SK-N-SH (cell line): ENCODE results near the gene FBXW11. TPM values are rescaled to one million over a fixed set of nuclear protein-coding genes. Genes with fewer than 3 reads are reported as not detected.

ENCODE experiments used
- CTCF ChIA-PET: fragments of 300-600, 350-600 bp; formaldehyde crosslinking; extraction: SDS; loops from one replicate; lab custom pipeline; 2021; lab: Yijun Ruan, JAX
- POLR2A ChIA-PET: fragments of 350-600 bp; sonication (Branson Sonifier 250); formaldehyde crosslinking; extraction: SDS; loops from one replicate; lab custom pipeline; 2020; ENCODE audit warnings: antibody characterized with exemption, inconsistent platforms; lab: Yijun Ruan, JAX
- DNase-seq: peaks from one replicate; pipeline ENCODE4 v3.0.0; 2012
- H2AFZ ChIP-seq: fragments of 200-600 bp; sonication (generic); 2 replicates; pipeline ENCODE4 v1.8.1; 2016; ENCODE audit warnings: antibody characterized with exemption, mild to moderate bottlenecking, low read depth
- H3F3A ChIP-seq: fragments of 200-600 bp; sonication (generic); replicated peaks from 2 replicates; pipeline ENCODE3; 2016; ENCODE audit warnings: antibody characterized with exemption, mild to moderate bottlenecking; ENCODE audit not compliant: insufficient read depth
- H3K27ac ChIP-seq, 2 experiments: fragments of 200-500 bp in 1 of 2; fragments of 200-600 bp in 1 of 2; sonication (Bioruptor generic) in 1 of 2; sonication (generic), shearing (Covaris generic) in 1 of 2; 2 replicates each; pipeline versions ENCODE4 v1.5.1 to v1.6.1; 2014 to 2016; ENCODE audit warnings: low read depth in 2 of 2, inconsistent platforms in 1 of 2, low read length in 1 of 2, mild to moderate bottlenecking in 1 of 2, mixed read lengths in 1 of 2
- H3K27me3 ChIP-seq: fragments of 200-600 bp; sonication (generic), shearing (Covaris generic); 2 replicates; pipeline ENCODE4 v1.6.1; 2016; ENCODE audit warnings: mixed run types; ENCODE audit not compliant: insufficient read depth
- H3K36me3 ChIP-seq, 2 experiments: fragments of 200-500 bp in 1 of 2; fragments of 200-600 bp in 1 of 2; sonication (Bioruptor generic) in 1 of 2; sonication (generic) in 1 of 2; replicated peaks in 1 of 2; 2 replicates each; pipeline versions ENCODE3 to v1.5.1; 2014 to 2016; ENCODE audit warnings: low read length in 1 of 2, mild to moderate bottlenecking in 1 of 2; ENCODE audit not compliant: insufficient read depth in 2 of 2, control insufficient read depth in 1 of 2
- H3K4me1 ChIP-seq, 2 experiments: fragments of 200-500 bp in 1 of 2; fragments of 200-600 bp in 1 of 2; sonication (Bioruptor generic) in 1 of 2; sonication (generic), shearing (Covaris generic) in 1 of 2; 2 replicates each; pipeline versions ENCODE4 v1.5.1 to v1.6.1; 2014 to 2016; ENCODE audit warnings: low read depth in 1 of 2, low read length in 1 of 2, mixed run types in 1 of 2; ENCODE audit not compliant: insufficient read depth in 2 of 2, control insufficient read depth in 1 of 2
- H3K4me2 ChIP-seq: fragments of 200-600 bp; sonication (generic), shearing (Covaris generic); 2 replicates; pipeline ENCODE4 v1.6.1; 2017; ENCODE audit warnings: mixed run types
- H3K4me3 ChIP-seq, 2 experiments: fragments of 200-500 bp in 1 of 2; fragments of 200-600 bp in 1 of 2; sonication (Bioruptor generic) in 1 of 2; sonication (generic), shearing (Covaris generic) in 1 of 2; 2 replicates each; pipeline versions ENCODE4 v1.5.1 to v1.8.1; 2014 to 2016; ENCODE audit warnings: low read depth in 2 of 2, inconsistent platforms in 1 of 2, low read length in 1 of 2, mild to moderate bottlenecking in 1 of 2, mixed read lengths in 1 of 2, moderate library complexity in 1 of 2
- H3K79me2 ChIP-seq: fragments of 200-600 bp; sonication (generic); 2 replicates; pipeline ENCODE4 v1.8.1; 2017; ENCODE audit warnings: mild to moderate bottlenecking; ENCODE audit not compliant: insufficient read depth
- H3K9ac ChIP-seq: fragments of 200-600 bp; sonication (generic); 2 replicates; pipeline ENCODE4 v1.6.1; 2017; ENCODE audit warnings: mixed run types
- H3K9me2 ChIP-seq: fragments of 200-600 bp; sonication (generic); 2 replicates; pipeline ENCODE4 v1.6.1; 2017; ENCODE audit warnings: mixed run types
- H3K9me3 ChIP-seq: fragments of 200-600 bp; sonication (generic); 2 replicates; pipeline ENCODE4 v1.6.1; 2017; ENCODE audit warnings: mixed run types, mild to moderate bottlenecking, moderate library complexity
- H4K20me1 ChIP-seq: fragments of 200-600 bp; sonication (generic); 2 replicates; pipeline ENCODE4 v1.6.1; 2017; ENCODE audit warnings: mild to moderate bottlenecking, mixed run types; ENCODE audit not compliant: insufficient read depth
- ELF1 ChIP-seq: IDR thresholded peaks from 2 replicates; pipeline ENCODE4 v1.4.0; 2012
- EP300 ChIP-seq, 2 experiments: IDR thresholded peaks; 2 replicates each; pipeline versions ENCODE4 v1.4.0 to v1.6.1; 2012; ENCODE audit warnings: borderline replicate concordance in 1 of 2, low read depth in 1 of 2, low read length in 1 of 2
- MAX ChIP-seq: IDR thresholded peaks from 2 replicates; pipeline ENCODE4 v1.4.0; 2012; ENCODE audit warnings: low read depth
- MEF2A ChIP-seq: IDR thresholded peaks from 2 replicates; pipeline ENCODE4 v1.4.0; 2012; ENCODE audit warnings: low read depth, borderline replicate concordance
- PBX3 ChIP-seq: IDR thresholded peaks from 2 replicates; pipeline ENCODE4; 2012
- RCOR1 ChIP-seq: fragments of 150-350 bp; IDR thresholded peaks from 2 replicates; pipeline ENCODE4 v1.6.1; 2017; ENCODE audit warnings: antibody characterized with exemption, low read length
- RXRA ChIP-seq: IDR thresholded peaks from 2 replicates; pipeline ENCODE4 v1.4.0; 2012; ENCODE audit warnings: low read depth, mild to moderate bottlenecking, borderline replicate concordance
- TAF1 ChIP-seq: IDR thresholded peaks from 2 replicates; pipeline ENCODE4 v1.6.1; 2012; ENCODE audit warnings: low read depth, mild to moderate bottlenecking, low read length, moderate library complexity, borderline replicate concordance
- TCF12 ChIP-seq: IDR thresholded peaks from 2 replicates; pipeline ENCODE4 v1.4.0; 2012
- YY1 ChIP-seq: IDR thresholded peaks from 2 replicates; pipeline ENCODE4 v1.4.0; 2012; ENCODE audit warnings: low read depth, mild to moderate bottlenecking
- WGBS: methylation state at CpG from one replicate; pipeline ENCODE4 v1.1.6; 2017; ENCODE audit warnings: low lambda C conversion rate; 5-methylcytosine and 5-hydroxymethylcytosine counted together
- polyA plus RNA-seq, 3 experiments: library from polyadenylated mRNA; depleted of rRNA; stranded (reverse); fragments of >200 nt; gene quantifications; 2 replicates each; pipeline ENCODE4 v1.2.3, GENCODE V29; 2012

Gene FBXW11
- polyA plus RNA-seq, 1 of the 3 experiments (the other 2 are of a cell fraction) = 37.5 TPM

- POLR2A ChIA-PET = interaction anchor here (0.6 to 1.4 kb wide), 4 partner anchors 154 to 288 kb away, joined by 3 to 9 read pairs (median 4); partner anchors contain the start of gene UBTD2
- Histone ChIP-seq H3K9me2 (no peaks in the 10 kb centered on the region), H3K4me1 (peaks cover 17 to 20% of the 10 kb centered on the region in 2 experiments)
- TF ChIP-seq YY1 (0 out of 2 replicates have a peak, but pooled peaks have one; percentile 16), MEF2A (no peak), RCOR1 (no peak), ELF1 (no peak), TAF1 (no peak), TCF12 (no peak), EP300 (IDR thresholded peaks at IDR 0.05; ENCODE audit: borderline replicate concordance in 1 of 2, low read depth in 1 of 2, low read length in 1 of 2) (no peak)
- TF ChIP-seq, all 33 proteins: peak for 1
- WGBS = under 1% methylated on average over 27 of the region's 34 CpGs
- CTCF ChIA-PET = interaction anchor here (0.6 to 3.8 kb wide), 8 partner anchors 9 to 587 kb away, joined by 3 to 26 read pairs (median 6); partner anchors contain the start of genes FGF18 and STK10
- DNase-seq = peak; percentile 54
- peaks cover 6% of the 10 kb centered on the region for H3F3A ChIP-seq
- H3K9ac ChIP-seq = peak overlapping the region; percentile 97
- H3K27me3 ChIP-seq = no peaks in the 10 kb centered on the region
- H3K9me3 ChIP-seq = no peaks in the 10 kb centered on the region
- H3K4me3 ChIP-seq = peak overlapping the region; percentile 85 to 94
- H3K4me2 ChIP-seq = peak overlapping the region; percentile 94
- H3K79me2 ChIP-seq = peaks cover 64% of the 10 kb centered on the region
- H4K20me1 ChIP-seq = peaks cover 50% of the 10 kb centered on the region
- peak overlapping the region; percentile 97 for H2AFZ ChIP-seq
- H3K36me3 ChIP-seq = peaks cover 0 to 2% of the 10 kb centered on the region in 2 experiments
- peak overlapping the region; percentile 97 to 98 for H3K27ac ChIP-seq
Measured at GRCh38 chr5:172005708-172006320, 624 bp downstream of the FBXW11 start.

GRCh38 chr5:172004824-172005237 is 1.6 kb downstream of the FBXW11 start:
- 13% methylated on average over 3 of the region's 3 CpGs for WGBS
- Histone ChIP-seq H3K79me2 (peaks cover 74% of the 10 kb centered on the region), H3K9me2 (no peaks in the 10 kb centered on the region), H2AFZ (no peak overlapping the region), H3K9ac (peak overlapping the region; percentile 97), H3K4me2 (peak overlapping the region; percentile 94), H3K4me1 (peaks cover 17 to 20% of the 10 kb centered on the region in 2 experiments), H3K36me3 (peaks cover 0 to 3% of the 10 kb centered on the region in 2 experiments), H3F3A (peaks cover 6% of the 10 kb centered on the region), H3K4me3 (peak overlapping the region; percentile 85 to 94), H3K27me3 (no peaks in the 10 kb centered on the region), H3K27ac (peak overlapping the region; percentile 97 to 98; a peak in 3 of 4 replicates), H3K9me3 (no peaks in the 10 kb centered on the region), H4K20me1 (peaks cover 60% of the 10 kb centered on the region)
- CTCF ChIA-PET = interaction anchor here (1.1 to 3.1 kb wide), 4 partner anchors 9 to 93 kb away, joined by 3 to 26 read pairs (median 5); no protein-coding TSS in a partner anchor
- POLR2A ChIA-PET = no interaction called here
- DNase-seq = no peak
- TF ChIP-seq RXRA (no peak), PBX3 (peak; percentile 13; the same call in 1 of the 2 replicates), MAX (peak; percentile 35; the same call in 1 of the 2 replicates)
